HEK293T (cell line): ENCODE measurements around the gene TBC1D22B.

Experiments
- ARNT ChIP-seq: fragments of 450-650 bp; IDR thresholded peaks from 2 replicates; pipeline ENCODE4 v1.6.1; 2017; ENCODE audit warnings: mild to moderate bottlenecking
- BHLHE40 ChIP-seq: fragments of 450-650 bp; IDR thresholded peaks from 2 replicates; pipeline ENCODE4 v1.6.1; 2016; ENCODE audit warnings: mild to moderate bottlenecking, moderate library complexity, borderline replicate concordance
- CTBP1 ChIP-seq: fragments of 450-650 bp; IDR thresholded peaks from 2 replicates; pipeline ENCODE4 v1.6.1; 2016; ENCODE audit warnings: borderline replicate concordance
- FOXA1 ChIP-seq: fragments of 450-650 bp; IDR thresholded peaks from 2 replicates; pipeline ENCODE4 v1.6.1; 2016; ENCODE audit warnings: mild to moderate bottlenecking
- FOXM1 ChIP-seq: fragments of 450-650 bp; IDR thresholded peaks from 2 replicates; pipeline ENCODE4 v1.6.1; 2017; ENCODE audit warnings: mild to moderate bottlenecking, borderline replicate concordance
- HDGF ChIP-seq: fragments of 450-650 bp; IDR thresholded peaks from 2 replicates; pipeline ENCODE4 v1.6.1; 2017; ENCODE audit warnings: antibody characterized with exemption, borderline replicate concordance
- NFRKB ChIP-seq: fragments of 450-650 bp; IDR thresholded peaks from 2 replicates; pipeline ENCODE4 v1.6.1; 2016; ENCODE audit warnings: mild to moderate bottlenecking, moderate library complexity
- SP1 ChIP-seq: fragments of 450-650 bp; IDR thresholded peaks from 2 replicates; pipeline ENCODE4 v1.6.1; 2017
- SUZ12 ChIP-seq: fragments of 450-650 bp; IDR thresholded peaks from 2 replicates; pipeline ENCODE4 v1.6.1; 2016; ENCODE audit warnings: mild to moderate bottlenecking

DNA sequence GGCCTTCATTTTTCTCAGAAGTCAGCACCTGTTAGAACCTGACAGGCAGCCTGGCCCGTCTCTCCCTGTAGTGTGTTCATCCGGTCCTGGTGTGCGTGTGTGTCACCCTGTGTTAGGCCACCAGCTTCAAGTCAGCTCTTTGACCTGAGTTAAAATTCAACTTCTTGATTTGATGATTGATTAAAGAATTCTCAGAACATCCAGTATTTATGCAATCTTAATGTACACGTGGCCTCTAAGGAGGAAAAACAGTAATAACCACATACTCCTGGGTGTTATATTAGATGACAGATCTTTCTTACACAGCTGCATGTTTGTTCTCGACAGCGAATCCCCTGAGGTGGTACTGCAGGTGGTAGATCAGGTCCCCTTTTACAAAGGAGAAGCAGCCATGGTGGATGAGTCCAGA is 19.4 kb downstream of the TBC1D22B start:
- TF ChIP-seq BHLHE40: no peak
- TF ChIP-seq HDGF: no peak
- TF ChIP-seq SUZ12: no peak
- no peak for TF ChIP-seq FOXA1
- TF ChIP-seq CTBP1: no peak
- TF ChIP-seq FOXM1: no peak
- no peak for TF ChIP-seq ARNT
- no peak for TF ChIP-seq NFRKB
- no peak for TF ChIP-seq SP1
